ENCODE measurements around the gene ISYNA1. TPM values are rescaled to one million over a fixed set of nuclear protein-coding genes. Genes with fewer than 3 reads are reported as not detected.

The ISYNA1 gene
- total RNA-seq, 1 donor from 2014 or later: 251 TPM

DNA sequence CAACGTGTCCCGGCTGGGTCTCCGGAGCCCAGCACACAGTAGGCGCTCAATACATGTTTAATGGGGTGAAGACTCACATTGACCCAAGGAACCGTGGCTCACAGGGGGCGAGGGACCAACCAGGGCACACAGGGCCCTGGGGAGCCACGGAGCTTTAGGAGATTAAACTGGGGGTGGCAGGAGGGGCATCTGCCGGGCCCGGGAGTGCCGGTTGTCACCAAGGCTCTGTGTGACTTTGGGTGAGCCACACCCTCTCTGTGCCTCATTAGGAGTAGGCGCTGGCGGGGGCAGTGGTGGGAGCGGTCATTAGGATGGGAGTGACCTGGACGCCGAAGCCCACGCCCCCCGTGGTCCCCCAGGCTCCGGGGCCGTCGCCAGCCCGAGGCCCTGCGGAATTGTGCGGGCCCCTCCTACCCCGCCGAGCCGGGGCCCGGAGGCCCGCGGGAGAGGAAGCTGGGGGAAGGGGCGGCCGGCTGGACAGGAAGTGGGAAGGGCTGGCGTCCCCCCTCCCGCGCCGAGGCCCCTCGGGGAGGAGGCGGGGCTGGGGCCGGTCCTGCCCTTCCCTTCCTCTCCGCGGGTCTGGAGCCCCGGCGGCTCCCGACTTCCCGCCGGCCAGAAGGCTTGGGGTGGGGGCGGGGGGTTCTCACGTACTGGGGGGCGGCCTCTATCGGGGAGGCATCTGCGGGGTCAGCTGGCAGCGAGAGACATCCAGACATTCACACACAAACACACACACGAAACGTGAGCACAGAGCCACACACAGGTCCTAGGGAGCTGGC lies 20.5 kb downstream of the ISYNA1 start:
- peaks cover 40% of the 10 kb centered on the region for H3K4me1 Mint-ChIP-seq
- peaks cover 52% of the 10 kb centered on the region for H3K27me3 Mint-ChIP-seq (ENCODE audit: low read depth)
- H3K36me3 Mint-ChIP-seq (ENCODE audit: low read depth): no peaks in the 10 kb centered on the region
- DNase-seq (ENCODE audit: low read depth, low spot score): peak; percentile 65
- H3K27ac Mint-ChIP-seq (ENCODE audit: unreplicated experiment): peak overlapping the region; percentile 93
- TF ChIP-seq, protein P1, sequence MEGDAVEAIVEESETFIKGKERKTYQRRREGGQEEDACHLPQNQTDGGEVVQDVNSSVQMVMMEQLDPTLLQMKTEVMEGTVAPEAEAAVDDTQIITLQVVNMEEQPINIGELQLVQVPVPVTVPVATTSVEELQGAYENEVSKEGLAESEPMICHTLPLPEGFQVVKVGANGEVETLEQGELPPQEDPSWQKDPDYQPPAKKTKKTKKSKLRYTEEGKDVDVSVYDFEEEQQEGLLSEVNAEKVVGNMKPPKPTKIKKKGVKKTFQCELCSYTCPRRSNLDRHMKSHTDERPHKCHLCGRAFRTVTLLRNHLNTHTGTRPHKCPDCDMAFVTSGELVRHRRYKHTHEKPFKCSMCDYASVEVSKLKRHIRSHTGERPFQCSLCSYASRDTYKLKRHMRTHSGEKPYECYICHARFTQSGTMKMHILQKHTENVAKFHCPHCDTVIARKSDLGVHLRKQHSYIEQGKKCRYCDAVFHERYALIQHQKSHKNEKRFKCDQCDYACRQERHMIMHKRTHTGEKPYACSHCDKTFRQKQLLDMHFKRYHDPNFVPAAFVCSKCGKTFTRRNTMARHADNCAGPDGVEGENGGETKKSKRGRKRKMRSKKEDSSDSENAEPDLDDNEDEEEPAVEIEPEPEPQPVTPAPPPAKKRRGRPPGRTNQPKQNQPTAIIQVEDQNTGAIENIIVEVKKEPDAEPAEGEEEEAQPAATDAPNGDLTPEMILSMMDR (conservative IDR thresholded peaks at IDR 0.05): no peak
- H3K4me3 Mint-ChIP-seq: peak overlapping the region; percentile 87
- H3K9me3 Mint-ChIP-seq: no peaks in the 10 kb centered on the region

DNA sequence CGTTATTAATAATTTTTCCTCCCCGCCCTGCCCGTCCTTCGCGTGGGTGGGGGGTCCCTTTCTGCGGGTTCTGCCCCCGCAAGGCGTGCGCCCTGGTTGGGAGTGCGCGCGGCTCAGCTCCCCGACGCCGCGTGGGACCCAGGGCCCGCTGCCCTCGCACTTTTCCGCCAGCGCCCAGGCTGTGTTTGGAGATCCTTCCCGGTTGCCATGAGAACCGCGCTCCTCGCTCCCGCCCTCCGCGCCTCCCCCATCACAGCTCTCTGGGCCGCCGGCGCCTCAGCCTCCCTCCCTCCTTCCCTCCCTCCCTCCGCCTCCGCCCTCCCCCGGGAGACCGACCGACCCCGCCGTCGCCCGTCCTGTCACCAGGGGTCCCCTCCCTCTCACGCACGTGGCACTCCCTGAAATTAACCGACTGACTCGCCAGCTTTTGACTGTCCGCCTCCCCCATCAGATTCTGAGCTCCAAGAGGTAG lies 21.1 kb downstream of the ISYNA1 start:
- no peaks in the 10 kb centered on the region for H3K9me3 Mint-ChIP-seq
- H3K4me3 Mint-ChIP-seq: peak overlapping the region; percentile 85
- TF ChIP-seq, protein P1 (conservative IDR thresholded peaks at IDR 0.05): no peak

DNA sequence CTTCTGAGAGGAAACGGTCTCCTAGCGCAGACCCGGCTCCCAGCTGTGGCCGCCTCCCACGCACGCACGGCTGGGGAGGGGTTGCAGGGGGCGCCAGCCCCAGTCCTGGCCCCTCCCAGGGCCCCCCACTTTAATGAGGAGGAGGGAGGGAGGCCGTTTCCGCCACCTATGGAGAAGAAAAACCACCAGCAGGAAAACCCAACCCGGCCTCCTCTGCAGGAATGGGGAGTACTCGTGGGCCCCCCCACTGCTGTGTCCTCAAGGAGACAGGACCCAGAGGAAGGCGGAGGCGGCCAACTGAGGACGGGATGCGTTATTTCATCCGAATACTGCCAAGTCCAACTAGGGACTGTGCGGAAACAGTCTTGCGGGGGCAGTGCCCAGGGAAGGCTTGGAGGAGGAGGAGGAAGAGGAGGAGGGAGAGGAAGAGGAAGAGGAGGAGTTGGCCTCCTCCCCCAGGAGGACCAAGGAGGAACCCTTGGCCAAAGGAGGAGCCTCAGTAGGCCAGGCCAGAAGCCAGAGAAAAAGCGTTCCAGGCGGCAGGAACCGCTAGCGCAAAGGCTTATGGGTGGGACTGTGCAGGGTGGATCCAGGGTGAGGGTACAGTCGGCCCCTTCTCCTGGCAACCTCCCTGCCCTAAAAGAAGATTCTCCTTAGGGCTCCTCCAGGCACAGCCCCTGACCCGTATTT lies 22.6 kb downstream of the ISYNA1 start:
- Mint-ChIP-seq H3K4me3 (no peak overlapping the region), H3K4me1 (peaks cover 44% of the 10 kb centered on the region), H3K36me3 (ENCODE audit: low read depth) (no peaks in the 10 kb centered on the region), H3K27me3 (ENCODE audit: low read depth) (peaks cover 61% of the 10 kb centered on the region), H3K9me3 (no peaks in the 10 kb centered on the region), H3K27ac (ENCODE audit: unreplicated experiment) (no peak overlapping the region)
- TF ChIP-seq, protein P1 (conservative IDR thresholded peaks at IDR 0.05): no peak
- no peak for DNase-seq (ENCODE audit: low read depth, low spot score)

More for the DNA sequence above, 21.1 kb downstream of the ISYNA1 start:
- H3K27me3 Mint-ChIP-seq (ENCODE audit: low read depth): peaks cover 55% of the 10 kb centered on the region
- peaks cover 40% of the 10 kb centered on the region for H3K4me1 Mint-ChIP-seq
- DNase-seq (ENCODE audit: low read depth, low spot score): peak; percentile 71
- H3K36me3 Mint-ChIP-seq (ENCODE audit: low read depth): no peaks in the 10 kb centered on the region
- peak overlapping the region; percentile 98 for H3K27ac Mint-ChIP-seq (ENCODE audit: unreplicated experiment)

DNA sequence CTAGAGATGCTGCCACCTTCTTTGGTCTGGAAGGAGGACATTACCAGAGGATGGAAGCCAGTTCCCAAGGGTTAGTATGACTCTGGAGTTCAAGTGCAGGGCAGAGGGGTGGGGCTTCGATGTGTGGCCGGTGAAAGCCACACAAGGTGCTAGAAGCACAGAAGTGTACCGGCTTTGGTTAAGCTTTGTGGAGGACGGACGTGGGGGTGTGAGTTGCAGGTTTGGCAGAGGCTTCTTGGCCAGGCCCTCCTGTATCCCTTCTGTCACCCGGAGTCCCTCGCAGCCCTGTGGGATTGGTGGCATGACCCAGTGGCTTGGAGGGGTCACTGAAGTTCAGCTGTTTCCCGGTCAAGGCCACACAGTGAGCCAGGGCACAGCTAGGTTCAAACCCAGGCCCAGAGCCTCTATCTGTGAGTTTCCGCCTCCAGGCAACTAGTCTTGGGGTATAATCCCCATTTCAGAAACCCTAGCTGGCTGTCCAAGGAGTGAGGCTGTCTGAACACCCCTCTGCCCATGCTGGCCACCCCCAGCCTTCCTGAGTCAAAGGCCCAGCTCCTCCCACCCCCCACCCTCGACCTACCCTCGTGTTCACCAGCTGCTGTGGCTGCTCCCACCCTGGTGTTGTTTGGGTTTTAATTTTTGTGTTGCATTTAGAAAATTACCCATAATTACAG lies 23.3 kb downstream of the ISYNA1 start:
- H3K9me3 Mint-ChIP-seq: no peaks in the 10 kb centered on the region
- H3K27ac Mint-ChIP-seq (ENCODE audit: unreplicated experiment): peak overlapping the region; percentile 19
- peaks cover 58% of the 10 kb centered on the region for H3K27me3 Mint-ChIP-seq (ENCODE audit: low read depth)
- DNase-seq (ENCODE audit: low read depth, low spot score): no peak
- TF ChIP-seq, protein P1 (conservative IDR thresholded peaks at IDR 0.05): no peak
- peak overlapping the region; percentile 71 for H3K4me3 Mint-ChIP-seq
- H3K36me3 Mint-ChIP-seq (ENCODE audit: low read depth): no peaks in the 10 kb centered on the region
- H3K4me1 Mint-ChIP-seq: peaks cover 43% of the 10 kb centered on the region

DNA sequence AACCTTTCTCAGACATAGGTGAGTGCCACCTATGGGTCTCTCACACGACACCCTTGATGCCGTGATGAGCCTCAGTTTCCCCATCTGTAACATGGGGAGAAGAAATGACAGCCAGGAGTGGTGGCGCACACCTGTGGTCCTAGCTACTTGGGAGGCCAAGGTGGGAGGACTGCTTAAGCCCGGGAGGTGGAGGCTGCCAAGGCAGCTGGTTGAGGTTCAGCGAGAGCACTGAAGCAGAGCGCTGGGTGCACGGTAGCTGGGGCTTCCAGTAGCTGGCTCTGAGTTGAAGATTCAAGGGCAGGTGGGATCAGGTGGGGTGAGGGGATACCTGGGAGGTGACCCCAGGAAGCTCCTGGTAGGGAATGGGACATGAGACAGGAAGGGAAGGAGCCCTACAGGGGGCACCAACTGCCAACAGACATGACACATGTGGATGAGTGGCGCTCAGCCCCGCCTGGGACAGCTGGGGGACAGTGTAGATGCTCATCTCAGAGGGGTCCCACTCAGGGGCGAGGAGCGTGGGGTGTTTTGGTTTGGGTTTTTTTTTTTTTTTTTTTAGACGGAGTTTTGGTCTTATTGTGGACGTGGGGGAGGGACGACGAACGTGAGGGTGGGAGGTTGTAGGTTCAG lies 25.2 kb downstream of the ISYNA1 start:
- DNase-seq (ENCODE audit: low read depth, low spot score): no peak
- peaks cover 48% of the 10 kb centered on the region for H3K27me3 Mint-ChIP-seq (ENCODE audit: low read depth)

More for the DNA sequence above, 25.2 kb downstream of the ISYNA1 start:
- peaks cover 30% of the 10 kb centered on the region for H3K4me1 Mint-ChIP-seq
- no peak overlapping the region for H3K4me3 Mint-ChIP-seq
- TF ChIP-seq, protein P1 (conservative IDR thresholded peaks at IDR 0.05): no peak
- H3K9me3 Mint-ChIP-seq: no peaks in the 10 kb centered on the region
- H3K27ac Mint-ChIP-seq (ENCODE audit: unreplicated experiment): no peak overlapping the region
- H3K36me3 Mint-ChIP-seq (ENCODE audit: low read depth): no peaks in the 10 kb centered on the region

All from neural crest cell (in vitro differentiated cells).